Large intestine (tissue), 1 donor: Measurements from ENCODE around the gene SAMD15. TPM values are rescaled to one million over a fixed set of nuclear protein-coding genes. Genes with fewer than 3 reads are reported as not detected.

Experiments
- polyA plus RNA-seq: library from polyadenylated mRNA; unstranded; fragments of 120-200 nt; gene quantifications from one replicate; pipeline ENCODE4 v1.2.1, GENCODE V29; 2013

SAMD15 gene
- polyA plus RNA-seq, 1 donor = 1.6 TPM

Other genes with a start within 250 kb of the SAMD15 start
- 1.6 TPM for gene ZDHHC22, start 235.6 kb upstream of the SAMD15 start, polyA plus RNA-seq
- gene TMEM63C, start 195.6 kb upstream of the SAMD15 start, polyA plus RNA-seq = 7.7 TPM
- 3.1 TPM for gene NGB, start 106.2 kb upstream of the SAMD15 start, polyA plus RNA-seq
- 17.2 TPM for gene POMT2, start 56.5 kb upstream of the SAMD15 start, polyA plus RNA-seq
- gene GSTZ1, start 56.3 kb upstream of the SAMD15 start, polyA plus RNA-seq = 28.8 TPM
- gene TMED8, start 285 bp upstream of the SAMD15 start, polyA plus RNA-seq = 14.7 TPM
- gene NOXRED1, start 46.1 kb downstream of the SAMD15 start, polyA plus RNA-seq = 0.84 TPM
- gene VIPAS39, start 80.2 kb downstream of the SAMD15 start, polyA plus RNA-seq = 26.0 TPM
- 119 TPM for gene AHSA1, start 80.7 kb downstream of the SAMD15 start, polyA plus RNA-seq
- 0.07 TPM for gene ISM2, start 121.4 kb downstream of the SAMD15 start, polyA plus RNA-seq
- 17.4 TPM for gene SPTLC2, start 239.3 kb downstream of the SAMD15 start, polyA plus RNA-seq